ENCODE results near the gene ACOX1.

GRCh38 chr17:75917141-75917916, 61.6 kb downstream of the ACOX1 start:
- TF ChIP-seq EZH2 (IDR thresholded peaks at IDR 0.05; ENCODE audit: borderline replicate concordance, low read depth, low read length, severe bottlenecking): no peak
- TF ChIP-seq CTCF (IDR thresholded peaks at IDR 0.05; ENCODE audit: borderline replicate concordance, extremely low read depth, low read length, poor library complexity, severe bottlenecking): no peak
